Ramos (cell line): ENCODE data around the gene RRM2.

Experiments
- in situ Hi-C: fragments of 300-500 bp; cut with MboI; formaldehyde crosslinking; loops from one replicate; pipeline ENCODE4 v1.14.3; 2022; ENCODE audit warnings: low sequenced_read_pairs; ENCODE audit not compliant: unreplicated experiment

RRM2 gene

DNA sequence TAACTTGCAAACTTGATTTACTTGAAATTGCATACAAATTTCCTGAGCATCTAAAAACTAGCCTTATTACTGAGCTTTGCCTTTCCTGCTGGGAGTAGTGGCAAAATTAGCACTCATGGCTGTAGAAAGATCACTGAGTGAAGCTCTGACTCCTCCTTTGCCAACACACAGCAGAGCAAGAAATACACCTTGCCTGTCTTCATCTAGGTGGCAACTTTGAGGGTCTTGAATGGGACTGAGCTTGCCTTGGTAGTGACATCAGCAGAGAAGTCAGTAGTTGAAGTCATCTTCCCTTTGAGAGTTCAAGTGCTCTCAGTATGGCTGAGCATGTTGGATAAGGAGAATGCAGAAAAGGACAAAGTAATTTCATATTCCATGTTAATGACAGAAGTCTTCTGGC is 5.9 kb downstream of the RRM2 start:
- in situ Hi-C loops: no loop called here

DNA sequence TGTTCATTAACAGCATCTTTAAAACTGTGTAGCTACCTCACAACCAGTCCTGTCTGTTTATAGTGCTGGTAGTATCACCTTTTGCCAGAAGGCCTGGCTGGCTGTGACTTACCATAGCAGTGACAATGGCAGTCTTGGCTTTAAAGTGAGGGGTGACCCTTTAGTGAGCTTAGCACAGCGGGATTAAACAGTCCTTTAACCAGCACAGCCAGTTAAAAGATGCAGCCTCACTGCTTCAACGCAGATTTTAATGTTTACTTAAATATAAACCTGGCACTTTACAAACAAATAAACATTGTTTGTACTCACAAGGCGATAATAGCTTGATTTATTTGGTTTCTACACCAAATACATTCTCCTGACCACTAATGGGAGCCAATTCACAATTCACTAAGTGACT is 7.0 kb downstream of the RRM2 start:
- in situ Hi-C loops: no loop called here

DNA sequence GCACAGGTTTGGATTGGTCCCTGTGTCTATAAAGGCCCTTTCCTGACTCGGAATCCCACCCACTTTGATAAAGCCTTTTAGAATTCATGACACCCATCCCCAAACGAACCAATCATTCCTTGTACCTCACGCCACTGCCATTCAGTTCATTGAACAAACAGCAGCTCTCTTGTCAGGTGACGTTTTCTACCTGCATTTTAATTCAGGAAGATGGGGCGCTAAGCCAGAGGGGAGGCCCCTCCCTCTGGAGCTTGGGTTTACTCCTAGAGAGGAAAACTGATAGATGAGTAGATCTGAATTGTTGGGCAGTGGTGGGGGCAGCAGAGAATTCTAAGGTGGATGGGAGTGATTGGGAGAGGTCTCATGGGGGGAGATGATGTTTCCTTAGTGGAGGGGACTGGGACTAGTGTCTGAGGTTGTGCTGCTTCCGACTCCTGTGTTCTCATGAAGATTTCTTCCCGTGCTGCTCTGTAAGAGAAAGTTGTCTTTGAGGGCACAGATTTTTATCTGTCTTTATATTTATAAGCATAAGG is 9.6 kb downstream of the RRM2 start:
- in situ Hi-C loops: loop anchor here (10.0 kb wide), 1 partner anchor 283 kb away; no protein-coding TSS in a partner anchor

DNA sequence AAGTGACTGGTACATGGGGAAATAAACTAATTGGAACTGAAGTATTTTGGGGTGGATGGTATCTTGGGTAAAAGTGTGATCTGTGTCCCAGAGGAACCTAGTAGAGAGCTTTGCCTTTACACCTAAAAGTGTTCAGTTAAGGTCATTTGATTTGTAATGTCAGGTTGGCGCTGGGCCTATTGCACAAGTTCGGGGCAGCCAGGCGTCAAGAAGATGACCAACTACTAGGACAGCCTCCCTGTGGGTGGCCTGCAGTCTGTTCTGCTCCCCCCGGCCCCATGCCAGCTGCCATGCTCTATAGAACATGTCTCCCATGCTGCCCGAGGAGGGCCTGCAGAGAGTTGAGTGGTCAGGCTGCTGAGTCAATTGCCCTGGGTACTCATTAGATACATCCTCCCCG is 10.1 kb downstream of the RRM2 start:
- in situ Hi-C loops: loop anchor here (10.0 kb wide), 1 partner anchor 282 kb away; no protein-coding TSS in a partner anchor

DNA sequence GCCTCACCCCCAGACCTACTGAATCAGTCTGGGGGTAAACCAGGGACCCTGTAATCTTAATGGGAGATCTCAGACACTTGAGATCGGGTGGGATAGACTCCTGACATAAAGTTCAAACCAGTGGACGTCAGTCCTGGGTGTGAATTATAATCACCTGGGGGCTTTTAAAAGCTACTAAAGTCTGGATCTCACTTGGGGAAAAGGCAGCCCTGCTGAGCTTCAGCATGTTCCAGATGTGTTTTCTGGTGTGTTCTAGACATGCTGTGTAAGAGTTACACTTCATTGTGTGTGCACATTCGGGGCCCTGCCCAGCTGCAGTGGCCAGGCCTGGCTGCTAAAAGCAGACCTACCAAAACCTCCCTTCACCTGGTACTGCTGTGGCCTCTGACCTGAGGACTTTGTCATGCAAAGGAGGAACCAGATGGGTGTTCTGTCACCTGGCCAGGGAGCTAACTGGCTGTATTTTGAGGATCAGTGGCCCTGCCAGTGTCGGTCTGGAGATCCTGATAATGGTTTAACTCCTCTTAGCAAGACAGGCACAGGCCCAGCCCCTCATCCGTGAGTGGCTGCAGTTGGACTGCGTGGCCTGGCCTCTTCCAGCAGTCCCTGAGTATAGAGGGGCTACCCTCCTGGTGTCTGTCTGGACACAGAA is 10.6 kb downstream of the RRM2 start:
- in situ Hi-C loops: loop anchor here (10.0 kb wide), 1 partner anchor 282 kb away; no protein-coding TSS in a partner anchor

DNA sequence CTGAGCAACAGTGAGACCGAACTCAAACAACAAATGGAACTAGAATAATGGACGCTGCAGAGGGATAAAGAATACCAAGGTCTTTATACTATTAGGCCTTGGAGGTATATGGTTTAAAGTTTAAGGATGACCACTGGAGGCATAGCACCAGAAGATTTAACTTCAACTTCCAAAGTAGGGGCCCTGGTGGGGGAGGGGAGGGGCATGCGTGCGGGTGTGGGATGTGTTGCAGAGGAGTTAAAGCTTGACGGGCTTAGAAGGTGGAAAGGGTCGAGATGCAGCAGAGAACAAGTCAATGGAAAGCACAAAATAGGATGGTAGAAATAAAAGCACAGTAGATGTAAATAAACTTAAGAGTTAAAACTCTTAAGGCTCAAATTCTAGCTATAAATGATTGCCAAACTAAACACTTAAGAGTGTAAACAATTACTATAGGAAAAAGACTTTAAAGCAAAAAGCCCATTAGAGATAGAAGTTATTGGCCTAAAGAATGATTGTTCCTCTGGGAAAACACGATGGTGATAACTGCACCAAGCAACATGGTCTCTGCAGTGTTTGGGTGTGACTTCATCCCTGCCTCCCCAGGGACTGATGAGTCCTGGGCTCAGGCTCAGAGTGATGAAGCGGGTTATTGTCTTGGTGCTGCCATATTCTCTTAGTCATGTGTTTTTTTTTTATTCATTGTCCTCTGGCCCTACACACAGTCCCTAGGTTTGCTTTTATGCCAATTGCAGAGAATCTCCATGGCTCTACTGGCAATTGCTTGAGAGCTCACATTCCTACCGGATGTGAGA is 13.0 kb downstream of the RRM2 start:
- in situ Hi-C loops: loop anchor here (10.0 kb wide), 1 partner anchor 279 kb away; no protein-coding TSS in a partner anchor

DNA sequence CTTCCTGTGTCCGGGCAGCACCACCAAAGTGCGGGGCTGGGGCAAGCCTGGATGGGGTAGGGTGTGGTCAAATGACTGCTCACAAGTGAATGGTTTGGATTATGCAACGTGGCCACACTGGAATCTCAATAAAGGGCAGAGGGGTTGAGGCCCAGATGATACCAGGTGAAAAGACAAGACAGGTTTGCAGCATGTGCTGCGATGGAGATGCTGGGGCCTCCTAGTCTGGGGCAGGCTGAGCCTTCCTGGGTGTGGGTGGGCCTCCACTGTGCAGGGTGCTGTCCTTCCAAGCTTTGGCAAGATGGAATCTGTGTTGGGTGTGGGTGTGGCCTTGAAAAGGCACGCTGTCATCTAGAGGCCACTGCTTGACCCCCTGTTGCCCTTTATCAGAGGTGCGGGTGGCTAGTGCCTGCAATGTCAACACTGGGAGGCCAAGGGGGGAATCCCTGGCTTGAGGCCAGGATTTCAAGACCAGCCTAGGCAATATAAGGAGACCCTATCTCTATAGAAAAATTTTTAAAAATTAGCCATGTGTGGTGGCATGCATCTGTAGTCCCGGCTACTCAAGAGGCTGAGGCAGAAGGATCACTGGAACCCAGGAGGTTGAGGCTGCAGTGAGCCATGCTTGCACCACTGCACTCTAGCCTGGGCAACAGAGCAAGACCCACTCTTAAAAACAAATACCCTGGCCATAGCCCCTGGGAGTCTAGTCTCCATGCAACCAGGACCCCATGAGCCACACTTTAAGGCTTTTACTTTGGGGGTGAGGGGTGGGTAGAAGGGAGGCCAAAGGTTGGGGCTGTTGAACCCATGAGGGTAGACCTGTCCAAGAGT is 13.8 kb downstream of the RRM2 start:
- in situ Hi-C loops: loop anchor here (10.0 kb wide), 1 partner anchor 278 kb away; no protein-coding TSS in a partner anchor

DNA sequence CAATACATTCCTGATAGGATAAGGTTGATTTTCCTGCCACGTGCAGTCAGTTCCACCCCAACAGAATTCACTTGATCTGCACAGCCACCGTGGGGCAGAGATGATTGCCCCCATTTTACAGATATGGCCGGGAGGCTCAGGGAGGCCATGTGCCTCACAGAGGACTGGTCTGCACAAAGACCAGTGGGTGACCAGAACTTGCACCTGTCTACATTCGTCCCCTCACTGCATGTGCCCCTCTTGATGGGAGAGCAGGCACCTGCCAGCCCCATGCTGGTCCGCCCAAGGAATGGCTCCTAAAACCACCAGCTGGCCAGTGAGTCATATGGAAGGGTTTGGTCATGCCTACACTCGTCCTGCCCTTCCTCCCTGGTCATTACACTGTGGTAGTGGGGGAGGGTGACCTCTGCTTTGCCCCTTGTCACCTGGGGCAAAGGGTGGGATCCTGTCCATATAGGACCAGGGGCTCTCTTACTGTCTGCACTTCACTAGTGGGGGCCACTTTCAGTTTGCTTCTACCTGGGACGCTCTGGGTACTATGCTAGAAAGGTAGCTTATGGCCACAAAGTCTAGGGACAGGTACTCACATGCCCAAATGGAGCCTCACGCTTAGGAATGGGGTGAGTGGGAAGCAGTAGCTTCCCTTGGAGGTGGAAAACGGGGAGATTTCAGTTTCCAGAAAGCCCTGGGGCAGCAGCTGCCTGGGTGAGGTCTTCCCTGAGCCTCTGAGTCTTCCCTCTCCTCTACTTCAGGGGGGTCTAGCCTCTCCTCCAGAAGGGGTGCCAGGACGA is 14.7 kb downstream of the RRM2 start:
- in situ Hi-C loops: loop anchor here (10.0 kb wide), 1 partner anchor 278 kb away; no protein-coding TSS in a partner anchor

DNA sequence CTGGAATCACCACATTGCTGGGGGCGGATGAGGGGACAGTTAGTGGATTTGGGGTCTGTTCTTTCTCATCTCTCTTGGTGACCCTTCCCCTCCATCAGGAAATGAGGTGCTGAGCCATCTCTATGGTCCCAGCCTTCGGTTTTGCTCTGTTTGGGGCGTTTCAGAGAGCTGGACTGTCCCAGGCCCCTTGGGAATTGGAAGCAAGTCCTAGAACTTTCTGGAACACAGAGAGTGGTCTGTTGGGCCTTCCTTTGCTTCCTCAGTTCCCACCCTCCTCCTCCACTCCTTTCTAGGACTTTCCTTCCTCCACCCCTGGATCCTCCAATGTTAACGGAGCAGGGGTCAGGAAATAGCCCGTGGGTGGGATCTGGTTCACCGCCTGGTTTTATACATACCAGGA is 17.0 kb downstream of the RRM2 start:
- in situ Hi-C loops: loop anchor here (10.0 kb wide), 1 partner anchor 275 kb away; no protein-coding TSS in a partner anchor

DNA sequence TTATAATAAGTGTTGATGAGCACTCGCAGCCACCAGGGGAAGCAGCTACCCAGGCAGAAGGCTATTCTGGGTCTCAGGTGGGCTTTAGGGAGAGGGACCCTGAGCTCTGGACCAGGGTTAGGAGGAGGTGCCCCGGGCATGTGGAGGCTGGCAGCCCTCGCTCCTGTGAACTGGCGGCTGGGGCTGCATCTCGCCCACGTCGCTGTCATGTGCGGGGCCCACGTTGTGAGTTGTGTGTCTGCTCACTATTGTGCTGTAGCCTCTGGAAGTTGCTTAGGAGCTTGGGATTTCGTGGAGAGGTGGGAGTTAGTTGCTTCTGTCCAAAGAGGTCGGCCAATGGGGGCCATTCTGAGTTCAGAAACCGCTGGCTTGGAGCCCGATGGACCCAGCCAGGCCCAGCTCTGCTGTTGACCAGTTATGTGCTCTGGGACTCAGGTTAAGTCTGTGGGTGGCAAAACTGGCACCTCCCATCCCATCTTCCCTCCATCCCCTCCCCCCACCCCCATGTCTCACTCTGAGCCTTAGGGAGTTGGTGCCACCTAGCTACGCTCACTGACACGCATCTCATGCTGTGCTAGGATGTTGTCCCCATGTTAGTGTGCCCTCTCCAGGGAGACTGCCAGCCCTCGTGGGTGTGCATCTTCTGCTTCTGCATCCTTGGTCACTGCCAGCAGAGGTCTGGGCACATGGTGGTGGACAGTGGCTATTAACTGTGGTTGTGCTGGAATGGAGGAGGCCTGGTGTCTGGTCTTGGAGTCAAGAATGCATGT is 18.5 kb downstream of the RRM2 start:
- in situ Hi-C loops: no loop called here

DNA sequence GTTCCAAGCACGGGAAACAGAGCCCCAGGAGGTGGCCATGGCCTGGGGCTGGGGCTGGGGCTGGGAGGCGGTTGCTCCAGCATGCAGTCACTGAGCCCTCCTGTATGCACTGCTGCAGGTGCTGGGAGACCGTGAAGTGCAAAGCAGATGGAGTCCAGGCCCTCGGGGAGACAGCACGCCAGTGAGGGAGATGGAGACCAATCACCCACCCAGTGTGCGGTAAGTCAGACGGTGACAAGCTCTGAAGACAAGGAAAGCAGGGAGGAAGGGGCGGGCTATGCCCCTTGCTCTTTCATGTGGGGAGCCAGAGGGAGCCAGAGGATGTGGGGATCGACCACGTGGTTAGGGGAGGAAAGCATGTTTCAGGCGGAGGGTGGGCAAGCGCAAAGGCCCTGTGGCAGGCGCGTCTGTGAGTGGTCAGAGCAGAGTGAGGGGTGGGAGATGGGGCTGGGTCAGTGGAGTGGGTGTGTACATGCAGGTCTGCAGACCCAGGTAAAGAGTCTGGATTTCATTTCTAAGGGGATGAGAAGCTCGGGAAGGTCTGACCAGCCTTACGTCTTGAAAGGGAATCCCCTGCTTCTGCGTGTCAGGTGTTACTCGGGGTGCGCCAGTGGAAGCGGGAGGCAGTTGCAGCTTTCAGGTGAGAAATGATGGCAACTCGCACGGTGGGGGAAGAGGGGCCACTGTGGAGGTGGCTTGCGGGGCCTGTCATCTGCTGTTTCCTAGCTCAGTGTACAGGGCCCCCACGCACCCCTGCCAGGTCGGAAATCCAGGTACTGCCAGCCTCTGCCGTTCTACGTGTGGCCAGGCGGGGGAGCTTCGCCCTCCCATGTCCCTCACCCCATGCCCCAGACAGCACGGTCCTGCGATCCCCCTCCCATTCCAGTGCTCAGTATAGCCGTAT is 19.4 kb downstream of the RRM2 start:
- in situ Hi-C loops: no loop called here

DNA sequence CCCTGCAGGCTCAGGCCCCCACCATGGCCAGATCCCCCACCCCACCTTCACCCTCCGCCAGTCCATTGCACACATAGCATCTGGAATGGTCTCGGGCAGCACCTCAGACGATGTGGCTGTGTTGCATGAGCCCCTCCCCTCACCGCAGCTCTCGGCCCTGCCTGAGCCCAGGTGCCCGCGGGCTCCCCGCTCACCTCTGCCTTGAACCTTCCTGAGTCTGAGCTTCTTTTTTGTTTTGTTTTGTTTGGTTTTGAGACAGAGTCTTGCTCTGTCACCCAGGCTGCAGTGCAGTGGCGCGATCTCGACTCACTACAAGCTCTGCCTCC is 20.1 kb downstream of the RRM2 start:
- in situ Hi-C loops: no loop called here

DNA sequence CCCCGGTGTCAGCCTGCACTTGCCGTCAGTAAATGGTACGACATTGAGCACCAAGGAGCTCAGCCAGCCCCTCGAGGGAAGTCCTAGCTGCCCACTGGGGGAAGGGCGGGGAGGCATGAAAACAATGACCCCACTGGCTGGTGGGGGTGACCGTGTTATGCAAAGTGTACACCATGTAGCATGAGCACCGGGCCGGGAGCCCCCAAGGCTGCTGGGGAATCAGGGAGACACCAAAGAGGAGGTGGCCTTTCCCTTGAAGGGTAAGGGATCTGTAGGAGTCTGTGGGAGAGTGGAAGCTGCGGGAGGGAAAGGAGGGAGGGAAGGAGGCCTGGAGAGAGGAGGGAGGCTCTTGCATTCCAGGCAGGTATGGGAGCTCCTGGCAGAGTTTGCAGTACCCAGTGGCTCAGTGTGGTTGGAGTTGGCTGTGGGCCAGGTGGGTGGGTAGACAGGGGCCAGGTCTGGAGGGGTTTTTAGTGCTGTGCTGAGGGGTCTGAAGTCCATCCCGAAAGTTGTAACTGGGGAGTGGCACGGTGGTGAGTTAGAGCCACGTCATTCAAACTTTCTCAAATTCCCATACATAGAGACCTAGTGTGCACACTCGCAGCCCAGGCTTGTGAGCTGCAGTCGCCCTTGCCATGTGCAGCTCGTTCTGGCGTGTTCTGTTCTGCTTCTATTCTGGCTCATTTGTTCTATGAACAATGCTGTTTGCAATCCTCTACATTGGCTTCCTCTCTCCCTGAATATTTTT is 22.4 kb downstream of the RRM2 start:
- in situ Hi-C loops: no loop called here

DNA sequence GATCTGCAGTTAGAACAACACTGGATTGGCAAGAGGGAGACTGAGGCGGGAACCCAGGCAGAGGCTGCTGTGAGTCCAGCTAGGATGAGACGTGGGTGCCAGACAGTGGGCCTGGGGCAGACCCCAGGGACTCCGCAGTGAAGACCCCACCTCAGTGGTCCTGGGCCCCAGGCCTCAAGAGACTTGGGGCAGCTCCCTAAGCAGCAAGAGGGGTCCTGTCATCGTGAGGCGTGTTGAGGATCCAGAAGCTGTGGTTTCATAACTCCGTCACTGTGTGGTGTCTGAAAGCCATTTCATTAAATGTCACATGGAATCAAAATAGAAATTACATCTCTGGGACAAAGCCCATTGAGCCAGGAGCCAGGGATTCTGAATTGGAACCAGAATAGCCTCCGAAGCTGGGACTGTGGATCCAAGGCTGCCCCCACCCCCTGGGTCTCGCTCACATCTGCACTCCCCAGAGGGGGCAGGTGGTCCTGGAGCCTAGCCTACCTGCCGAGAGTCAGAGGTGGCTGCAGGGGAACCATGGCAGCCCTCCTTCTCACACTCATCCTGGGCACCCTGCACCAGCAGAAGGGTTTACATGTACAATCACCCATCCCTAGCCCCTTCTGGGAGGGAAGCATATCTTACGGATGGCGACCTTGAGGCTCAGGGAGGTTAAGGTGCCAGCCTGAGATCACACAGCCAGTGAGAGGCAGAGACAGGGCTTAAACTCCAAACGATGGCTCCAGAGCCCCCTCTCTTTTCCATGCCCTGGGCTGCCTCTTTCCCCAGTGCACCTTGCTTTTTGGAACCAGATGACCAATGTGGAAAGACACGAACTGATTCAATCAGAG is 23.2 kb downstream of the RRM2 start:
- in situ Hi-C loops: no loop called here

DNA sequence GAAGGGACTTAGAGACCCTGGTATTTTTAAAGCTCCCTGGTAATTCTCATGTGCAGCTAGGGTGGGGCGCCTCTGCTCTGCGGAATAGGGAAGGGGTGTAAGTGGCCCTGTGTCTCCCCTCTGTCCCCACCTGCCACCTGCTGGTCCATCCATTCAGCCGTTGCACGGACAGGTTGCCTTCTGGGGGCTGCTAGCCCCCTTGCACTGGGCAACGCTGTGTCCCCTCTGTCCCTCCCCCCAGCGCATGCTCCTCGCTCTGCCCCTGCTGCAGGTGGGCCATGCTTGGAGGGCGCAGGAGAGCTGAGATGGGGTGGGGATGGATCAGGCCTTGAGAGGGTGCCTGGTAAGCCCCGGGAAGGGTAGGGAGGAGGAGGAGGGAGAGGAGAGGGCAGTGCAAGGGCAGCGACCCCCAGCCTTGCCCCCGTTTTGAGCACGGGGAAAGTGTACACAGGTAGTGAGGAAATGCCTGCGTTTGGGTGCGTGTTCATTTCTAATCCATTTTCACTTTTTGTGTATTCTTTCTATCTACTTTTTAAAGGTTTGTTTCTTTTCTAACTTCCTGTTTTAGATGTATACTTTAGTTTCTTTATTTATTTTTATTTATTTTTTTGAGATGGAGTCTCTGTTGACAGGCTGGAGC is 23.9 kb downstream of the RRM2 start:
- in situ Hi-C loops: no loop called here
